Endothelial cell (in vitro differentiated cells): ENCODE measurements around the gene JAML. TPM values are rescaled to one million over a fixed set of nuclear protein-coding genes. Genes with fewer than 3 reads are reported as not detected.

ENCODE experiments used
- DNase-seq: peaks from one replicate; pipeline ENCODE4 v3.0.0; 2021; ENCODE audit warnings: low spot score
- H3K27ac Mint-ChIP-seq: one replicate; pipeline ENCODE4 v1.8.0; 2021; ENCODE audit warnings: mixed read lengths, inconsistent platforms; ENCODE audit not compliant: unreplicated experiment
- H3K27me3 Mint-ChIP-seq: one replicate; pipeline ENCODE4 v1.8.0; 2021; ENCODE audit warnings: mild to moderate bottlenecking, moderate library complexity, mixed read lengths, inconsistent platforms; ENCODE audit not compliant: unreplicated experiment
- H3K36me3 Mint-ChIP-seq: one replicate; pipeline ENCODE4 v1.8.0; 2021; ENCODE audit warnings: mild to moderate bottlenecking, low read depth, mixed read lengths, inconsistent platforms; ENCODE audit not compliant: unreplicated experiment
- H3K4me1 Mint-ChIP-seq: one replicate; pipeline ENCODE4 v1.8.0; 2021; ENCODE audit warnings: mild to moderate bottlenecking, mixed read lengths, inconsistent platforms; ENCODE audit not compliant: unreplicated experiment
- H3K4me3 Mint-ChIP-seq: one replicate; pipeline ENCODE4 v1.8.0; 2021; ENCODE audit warnings: mild to moderate bottlenecking, mixed read lengths, inconsistent platforms; ENCODE audit not compliant: unreplicated experiment
- H3K9me3 Mint-ChIP-seq: one replicate; pipeline ENCODE4 v1.8.0; 2021; ENCODE audit warnings: mixed read lengths, inconsistent platforms; ENCODE audit not compliant: unreplicated experiment
- total RNA-seq: library from RNA; stranded (reverse); fragmentation: NEBNext Ultra II Directional; extraction: Animal tissue kit (Norgen Biotek cat#: 25700); gene quantifications from one replicate; pipeline ENCODE4 v1.2.1, GENCODE V29; 2021; ENCODE audit not compliant: unreplicated experiment
- TF ChIP-seq, protein P1 (sequence below): fragments of 200-600 bp; sonication (generic); IDR thresholded peaks from one replicate; pipeline ENCODE4 v1.5.0; 2021; ENCODE audit warnings: antibody characterized with exemption; ENCODE audit not compliant: unreplicated experiment

JAML gene
- total RNA-seq, 1 donor from 2014 or later = 0.31 TPM

GRCh38 chr11:118223992-118224391 is 819 bp downstream of the JAML start:
- no peak for DNase-seq
- no peaks in the 10 kb centered on the region for H3K4me1 Mint-ChIP-seq
- no peak overlapping the region for H3K4me3 Mint-ChIP-seq
- no peaks in the 10 kb centered on the region for H3K36me3 Mint-ChIP-seq
- H3K27me3 Mint-ChIP-seq = peaks cover 1% of the 10 kb centered on the region
- TF ChIP-seq, protein P1, sequence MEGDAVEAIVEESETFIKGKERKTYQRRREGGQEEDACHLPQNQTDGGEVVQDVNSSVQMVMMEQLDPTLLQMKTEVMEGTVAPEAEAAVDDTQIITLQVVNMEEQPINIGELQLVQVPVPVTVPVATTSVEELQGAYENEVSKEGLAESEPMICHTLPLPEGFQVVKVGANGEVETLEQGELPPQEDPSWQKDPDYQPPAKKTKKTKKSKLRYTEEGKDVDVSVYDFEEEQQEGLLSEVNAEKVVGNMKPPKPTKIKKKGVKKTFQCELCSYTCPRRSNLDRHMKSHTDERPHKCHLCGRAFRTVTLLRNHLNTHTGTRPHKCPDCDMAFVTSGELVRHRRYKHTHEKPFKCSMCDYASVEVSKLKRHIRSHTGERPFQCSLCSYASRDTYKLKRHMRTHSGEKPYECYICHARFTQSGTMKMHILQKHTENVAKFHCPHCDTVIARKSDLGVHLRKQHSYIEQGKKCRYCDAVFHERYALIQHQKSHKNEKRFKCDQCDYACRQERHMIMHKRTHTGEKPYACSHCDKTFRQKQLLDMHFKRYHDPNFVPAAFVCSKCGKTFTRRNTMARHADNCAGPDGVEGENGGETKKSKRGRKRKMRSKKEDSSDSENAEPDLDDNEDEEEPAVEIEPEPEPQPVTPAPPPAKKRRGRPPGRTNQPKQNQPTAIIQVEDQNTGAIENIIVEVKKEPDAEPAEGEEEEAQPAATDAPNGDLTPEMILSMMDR = no peak
- no peaks in the 10 kb centered on the region for H3K9me3 Mint-ChIP-seq
- H3K27ac Mint-ChIP-seq = no peak overlapping the region

- TF ChIP-seq, protein P1 = no peak
- no peak overlapping the region for H3K27ac Mint-ChIP-seq
- H3K27me3 Mint-ChIP-seq = peaks cover 1% of the 10 kb centered on the region
- no peaks in the 10 kb centered on the region for H3K9me3 Mint-ChIP-seq
- H3K4me1 Mint-ChIP-seq = no peaks in the 10 kb centered on the region
- DNase-seq = no peak
- no peak overlapping the region for H3K4me3 Mint-ChIP-seq
- no peaks in the 10 kb centered on the region for H3K36me3 Mint-ChIP-seq
Measured at GRCh38 chr11:118223570-118223969, 1.2 kb downstream of the JAML start.

DNA sequence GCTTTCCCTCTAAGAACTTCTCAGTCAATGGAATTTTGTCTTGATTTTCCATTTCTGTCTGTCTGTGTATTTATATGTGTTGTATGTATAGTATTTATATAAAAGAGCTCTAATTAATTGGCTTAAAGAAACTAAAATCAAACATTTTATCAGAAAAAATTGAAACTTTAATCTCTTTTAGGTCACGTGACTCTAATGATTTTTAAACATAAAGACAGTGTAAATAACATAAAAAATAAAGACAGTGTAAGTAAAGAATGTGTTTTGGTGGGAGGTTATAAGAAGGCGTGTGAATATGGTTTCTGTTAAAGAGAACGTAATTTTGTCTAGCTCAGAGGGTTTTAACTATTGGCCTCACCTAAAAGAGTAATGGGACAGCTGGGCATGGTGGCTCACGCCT is 2.4 kb downstream of the JAML start:
- Mint-ChIP-seq H3K4me3 (no peak overlapping the region), H3K36me3 (no peaks in the 10 kb centered on the region), H3K27ac (no peak overlapping the region), H3K27me3 (peaks cover 1% of the 10 kb centered on the region), H3K9me3 (no peaks in the 10 kb centered on the region), H3K4me1 (no peaks in the 10 kb centered on the region)
- TF ChIP-seq, protein P1 = no peak
- DNase-seq = no peak

DNA sequence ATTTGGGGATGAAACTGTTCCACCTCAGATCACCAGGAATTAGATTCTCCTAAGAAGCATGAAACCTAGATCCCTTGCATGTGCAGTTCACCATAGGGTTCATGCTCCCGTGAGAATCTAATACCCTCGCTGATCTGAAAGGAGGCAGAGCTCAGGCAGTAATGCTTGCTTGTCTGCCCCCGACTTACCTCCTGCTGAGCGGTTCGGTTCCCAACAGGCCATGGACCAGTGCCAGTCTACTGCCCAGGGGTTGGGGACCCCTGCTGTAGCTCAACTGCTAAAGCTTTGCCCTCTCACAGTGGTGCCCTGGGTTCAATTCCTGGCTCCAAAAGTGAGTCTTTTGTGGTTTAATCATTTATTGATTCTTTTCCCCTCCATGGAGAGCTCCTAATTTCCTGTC is 3.4 kb downstream of the JAML start:
- H3K9me3 Mint-ChIP-seq = no peaks in the 10 kb centered on the region
- peaks cover 1% of the 10 kb centered on the region for H3K27me3 Mint-ChIP-seq
- no peak overlapping the region for H3K27ac Mint-ChIP-seq
- no peak for DNase-seq
- H3K4me3 Mint-ChIP-seq = no peak overlapping the region
- no peaks in the 10 kb centered on the region for H3K36me3 Mint-ChIP-seq
- no peaks in the 10 kb centered on the region for H3K4me1 Mint-ChIP-seq
- TF ChIP-seq, protein P1 = no peak

- Mint-ChIP-seq H3K27ac (no peak overlapping the region), H3K4me1 (no peaks in the 10 kb centered on the region), H3K9me3 (no peaks in the 10 kb centered on the region), H3K27me3 (peaks cover 1% of the 10 kb centered on the region), H3K4me3 (no peak overlapping the region), H3K36me3 (no peaks in the 10 kb centered on the region)
- no peak for DNase-seq
- TF ChIP-seq, protein P1 = no peak
Measured at GRCh38 chr11:118219732-118220131, 5.1 kb downstream of the JAML start.
